Naive thymus-derived CD4-positive, alpha-beta T cell (primary cell): Measurements from ENCODE around the gene FDPS. TPM values are rescaled to one million over a fixed set of nuclear protein-coding genes. Genes with fewer than 3 reads are reported as not detected.
"Not testable (repeated sequence)": the region's sequence is repeated elsewhere in the genome, so short reads cannot be mapped to it uniquely, and the experiment has no call there.

Source experiments
- ATAC-seq: fragments of 150-1000 bp; cut with Tn5 transposase; 2 replicates; pipeline ENCODE4 v1.10.0; 2021; ENCODE audit warnings: mild to moderate bottlenecking, moderate library complexity
- CTCF ChIA-PET: fragments of 350-600 bp; sonication (Branson Sonifier 250); formaldehyde crosslinking; loops from one replicate; lab custom pipeline; 2021; ENCODE audit warnings: antibody characterized with exemption; lab: Charles Lee
- POLR2A ChIA-PET: fragments of 350-600 bp; sonication (Branson Sonifier 250); formaldehyde crosslinking; loops from one replicate; lab custom pipeline; 2021; ENCODE audit warnings: antibody characterized with exemption, inconsistent platforms; lab: Charles Lee
- DNase-seq, 9 donors: peaks; one replicate each; pipeline versions ENCODE4 v3.0.0 to v3.0.0-alpha.2; 2020 to 2022; ENCODE audit warnings: mixed read lengths in 1 of 9
- H3K27ac ChIP-seq: one replicate; pipeline ENCODE4 v1.7.0; 2013; ENCODE audit warnings: mild to moderate bottlenecking, low read depth, low read length, moderate library complexity
- H3K27me3 ChIP-seq, 2 donors: one replicate each; pipeline ENCODE4 v1.7.0; 2013; ENCODE audit warnings: low read length in 2 of 2, mild to moderate bottlenecking in 2 of 2, moderate library complexity in 2 of 2; ENCODE audit not compliant: control insufficient read depth in 2 of 2, insufficient read depth in 2 of 2
- H3K36me3 ChIP-seq, 3 experiments: 1 replicate in 2 of 3; 2 replicates in 1 of 3; pipeline ENCODE4 v1.7.0; 2013; ENCODE audit warnings: low read length in 3 of 3, mild to moderate bottlenecking in 3 of 3, moderate library complexity in 1 of 3; ENCODE audit not compliant: insufficient read depth in 3 of 3, control insufficient read depth in 2 of 3
- H3K4me1 ChIP-seq, 2 donors: one replicate each; pipeline ENCODE4 v1.7.0; 2013; ENCODE audit warnings: low read length in 2 of 2, mild to moderate bottlenecking in 2 of 2, moderate library complexity in 1 of 2; ENCODE audit not compliant: control insufficient read depth in 2 of 2, insufficient read depth in 2 of 2
- H3K4me3 ChIP-seq: 2 replicates; pipeline ENCODE4 v1.7.0; 2013; ENCODE audit warnings: mild to moderate bottlenecking, low read length
- H3K9me3 ChIP-seq, 3 experiments: 1 replicate in 2 of 3; 2 replicates in 1 of 3; pipeline ENCODE4 v1.7.0; 2013; ENCODE audit warnings: low read length in 3 of 3; ENCODE audit not compliant: control insufficient read depth in 2 of 3
- H3K27ac Mint-ChIP-seq, 9 donors: one replicate each; pipeline ENCODE4 v1.8.0; 2020 to 2022; ENCODE audit warnings: mixed read lengths in 9 of 9, mild to moderate bottlenecking in 8 of 9, moderate library complexity in 5 of 9, inconsistent platforms in 2 of 9
- H3K27me3 Mint-ChIP-seq, 5 donors: one replicate each; pipeline ENCODE4 v1.8.0; 2021 to 2022; ENCODE audit warnings: mixed read lengths in 5 of 5, mild to moderate bottlenecking in 1 of 5
- H3K36me3 Mint-ChIP-seq, 5 donors: one replicate each; pipeline ENCODE4 v1.8.0; 2020 to 2022; ENCODE audit warnings: mixed read lengths in 5 of 5, mild to moderate bottlenecking in 3 of 5, inconsistent platforms in 1 of 5
- H3K4me1 Mint-ChIP-seq, 7 donors: one replicate each; pipeline ENCODE4 v1.8.0; 2020 to 2022; ENCODE audit warnings: mixed read lengths in 7 of 7, mild to moderate bottlenecking in 3 of 7, inconsistent platforms in 1 of 7
- H3K4me3 Mint-ChIP-seq, 10 donors: one replicate each; pipeline ENCODE4 v1.8.0; 2020 to 2022; ENCODE audit warnings: mild to moderate bottlenecking in 10 of 10, mixed read lengths in 10 of 10, moderate library complexity in 6 of 10, inconsistent platforms in 2 of 10
- H3K9me3 Mint-ChIP-seq, 11 donors: one replicate each; pipeline ENCODE4 v1.8.0; 2020 to 2022; ENCODE audit warnings: mixed read lengths in 11 of 11, mild to moderate bottlenecking in 4 of 11, inconsistent platforms in 1 of 11, moderate library complexity in 1 of 11
- intact Hi-C, 2 donors: fragments of 100-400 bp; cut with micrococcal nuclease; formaldehyde crosslinking; loops; one replicate each; pipeline ENCODE4 v1.15.1; 2023
- polyA plus RNA-seq, 2 donors: library from polyadenylated mRNA; unstranded; fragments of 300-500 nt; fragmentation: Illumina TruSeq; gene quantifications; one replicate each; pipeline ENCODE4 v1.2.3, GENCODE V29; 2021
- total RNA-seq, 6 experiments: library from RNA in 5 of 6; stranded (reverse) in 5 of 6; gene quantifications; 1 replicate in 5 of 6; 2 replicates in 1 of 6; pipeline ENCODE4 v1.2.3 and lab custom pipeline; 2021 to 2026

FDPS gene
- total and polyA plus RNA-seq, 7 experiments from 2014 or later: 58.5 to 193 (median 83.8) TPM

GRCh38 chr1:155326020-155326526 is 17.4 kb downstream of the FDPS start:
- ChIA-PET POLR2A (interaction anchor here (0.6 kb wide), 1 partner anchor 291 kb away, joined by 4 read pairs; no protein-coding TSS in a partner anchor), CTCF (no interaction called here)
- H3K27ac Mint-ChIP-seq: peak overlapping the region; percentile 54 to 88 (median 77)
- peaks cover 0 to 7% (median 2%) of the 10 kb centered on the region in 5 donors for H3K36me3 Mint-ChIP-seq
- ATAC-seq (no peak), DNase-seq (peak in 1 of 9 donors; percentile 5)
- peak overlapping the region; percentile 53 to 91 (median 82) for H3K4me3 Mint-ChIP-seq
- peaks cover 14 to 24% (median 18%) of the 10 kb centered on the region in 7 donors for H3K4me1 Mint-ChIP-seq
- peaks cover 0 to 10% of the 10 kb centered on the region in 2 donors for H3K4me1 ChIP-seq
- no peaks in the 10 kb centered on the region for H3K9me3 Mint-ChIP-seq
- intact Hi-C loops: loop anchor here (10.0 kb wide), 2 partner anchors 351 to 589 kb away; partner anchors contain the start of genes CKS1B (in 1 of the 2), RIT1 (in 1 of the 2) and SHC1 (in 1 of the 2)
- no peaks in the 10 kb centered on the region for H3K9me3 ChIP-seq
- H3K27me3 ChIP-seq: no peaks in the 10 kb centered on the region
- H3K4me3 ChIP-seq: no peak overlapping the region
- no peaks in the 10 kb centered on the region for H3K27me3 Mint-ChIP-seq
- H3K27ac ChIP-seq: no peak overlapping the region
- H3K36me3 ChIP-seq: peaks cover 0 to 18% (median 7%) of the 10 kb centered on the region in 3 experiments

GRCh38 chr1:155326631-155327037 is 18.0 kb downstream of the FDPS start:
- CTCF ChIA-PET: interaction anchor here (1.4 kb wide), 1 partner anchor 9 kb away, joined by 4 read pairs; no protein-coding TSS in a partner anchor

GRCh38 chr1:155327981-155328380 is 19.3 kb downstream of the FDPS start:
- Histone ChIP-seq H3K36me3 (peaks cover 0 to 21% (median 7%) of the 10 kb centered on the region in 3 experiments), H3K9me3 (no peaks in the 10 kb centered on the region), H3K4me1 (no peaks in the 10 kb centered on the region), H3K4me3 (no peak overlapping the region), H3K27me3 (no peaks in the 10 kb centered on the region), H3K27ac (no peak overlapping the region)
- Mint-ChIP-seq H3K4me3 (no peak overlapping the region), H3K27ac (peak overlapping the region in 5 of 9 donors; percentile 31 to 87 (median 47)), H3K4me1 (peaks cover 6 to 12% (median 8%) of the 10 kb centered on the region in 7 donors), H3K36me3 (peaks cover 0 to 10% (median 3%) of the 10 kb centered on the region in 5 donors), H3K9me3 (no peaks in the 10 kb centered on the region), H3K27me3 (no peaks in the 10 kb centered on the region)
- CTCF ChIA-PET: interaction anchor here (1.4 kb wide), 1 partner anchor 10 kb away, joined by 4 read pairs; no protein-coding TSS in a partner anchor
- no peak for DNase-seq
- intact Hi-C loops: loop anchor here (10.0 kb wide), 2 partner anchors 353 to 587 kb away; partner anchors contain the start of genes CKS1B (in 1 of the 2), RIT1 (in 1 of the 2) and SHC1 (in 1 of the 2)
- POLR2A ChIA-PET: interaction anchor here (0.6 to 1.2 kb wide), 3 partner anchors 76 to 176 kb away, joined by 3 to 4 read pairs (median 3); no protein-coding TSS in a partner anchor
- no peak for ATAC-seq

More at GRCh38 chr1:155326631-155327037, 18.0 kb downstream of the FDPS start:
- no peak overlapping the region for H3K4me3 ChIP-seq
- Mint-ChIP-seq H3K4me1 (peaks cover 8 to 20% (median 13%) of the 10 kb centered on the region in 7 donors), H3K27me3 (no peaks in the 10 kb centered on the region), H3K4me3 (no peak overlapping the region), H3K27ac (peak overlapping the region in 6 of 9 donors; percentile 16 to 87 (median 37)), H3K36me3 (peaks cover 0 to 10% (median 3%) of the 10 kb centered on the region in 5 donors), H3K9me3 (no peaks in the 10 kb centered on the region)
- no peaks in the 10 kb centered on the region for H3K9me3 ChIP-seq
- intact Hi-C loops: loop anchor here (10.0 kb wide), 2 partner anchors 352 to 588 kb away; partner anchors contain the start of genes CKS1B (in 1 of the 2), RIT1 (in 1 of the 2) and SHC1 (in 1 of the 2)
- no peak for ATAC-seq
- H3K27me3 ChIP-seq: no peaks in the 10 kb centered on the region
- no peak for DNase-seq
- peaks cover 0 to 4% of the 10 kb centered on the region in 2 donors for H3K4me1 ChIP-seq
- peaks cover 0 to 21% (median 7%) of the 10 kb centered on the region in 3 experiments for H3K36me3 ChIP-seq
- POLR2A ChIA-PET: interaction anchor here (0.6 kb wide), 1 partner anchor 291 kb away, joined by 4 read pairs; no protein-coding TSS in a partner anchor
- no peak overlapping the region for H3K27ac ChIP-seq

GRCh38 chr1:155328856-155329255 is 20.2 kb downstream of the FDPS start:
- DNase-seq, H3K27me3 ChIP-seq, H3K27me3 Mint-ChIP-seq, H3K4me3 Mint-ChIP-seq, H3K9me3 ChIP-seq, H3K27ac ChIP-seq, H3K4me3 ChIP-seq, CTCF ChIA-PET, ATAC-seq, H3K4me1 ChIP-seq, H3K9me3 Mint-ChIP-seq: not testable (repeated sequence)
- Mint-ChIP-seq H3K36me3 (peaks cover 0 to 13% (median 3%) of the 10 kb centered on the region in 5 donors), H3K4me1 (peaks cover 6 to 12% (median 8%) of the 10 kb centered on the region in 7 donors), H3K27ac (peak overlapping the region in 1 of 9 donors; percentile 26)
- POLR2A ChIA-PET: interaction anchor here (0.7 kb wide), 1 partner anchor 67 kb away, joined by 3 read pairs; the partner anchor contains the start of gene SCAMP3
- intact Hi-C loops: loop anchor here (10.0 kb wide), 2 partner anchors 354 to 586 kb away; partner anchors contain the start of genes CKS1B (in 1 of the 2), RIT1 (in 1 of the 2) and SHC1 (in 1 of the 2)
- H3K36me3 ChIP-seq: peaks cover 0 to 22% (median 7%) of the 10 kb centered on the region in 3 experiments

- H3K27me3 ChIP-seq: no peaks in the 10 kb centered on the region
- POLR2A ChIA-PET: no interaction called here
- CTCF ChIA-PET: no interaction called here
- H3K4me3 Mint-ChIP-seq: no peak overlapping the region
- peaks cover 6 to 12% (median 8%) of the 10 kb centered on the region in 7 donors for H3K4me1 Mint-ChIP-seq
- H3K27ac ChIP-seq: no peak overlapping the region
- H3K4me3 ChIP-seq: no peak overlapping the region
- H3K9me3 ChIP-seq: no peaks in the 10 kb centered on the region
- H3K9me3 Mint-ChIP-seq: no peaks in the 10 kb centered on the region
- peaks cover 0 to 16% (median 3%) of the 10 kb centered on the region in 5 donors for H3K36me3 Mint-ChIP-seq
- no peak for ATAC-seq
- peaks cover 0 to 30% (median 7%) of the 10 kb centered on the region in 3 experiments for H3K36me3 ChIP-seq
- peak overlapping the region in 3 of 9 donors; percentile 16 to 62 (median 42) for H3K27ac Mint-ChIP-seq
- no peaks in the 10 kb centered on the region for H3K27me3 Mint-ChIP-seq
- DNase-seq: no peak
- intact Hi-C loops: loop anchor here (10.0 kb wide), 2 partner anchors 355 to 585 kb away; partner anchors contain the start of genes CKS1B (in 1 of the 2), RIT1 (in 1 of the 2) and SHC1 (in 1 of the 2)
- no peaks in the 10 kb centered on the region for H3K4me1 ChIP-seq
Measured at GRCh38 chr1:155329980-155330598, 21.4 kb downstream of the FDPS start.

GRCh38 chr1:155334962-155335361 is 26.3 kb downstream of the FDPS start:
- CTCF ChIA-PET: no interaction called here
- Histone ChIP-seq H3K4me1 (no peaks in the 10 kb centered on the region), H3K36me3 (peaks cover 24 to 66% (median 24%) of the 10 kb centered on the region in 3 experiments), H3K27ac (no peak overlapping the region), H3K27me3 (no peaks in the 10 kb centered on the region), H3K4me3 (no peak overlapping the region), H3K9me3 (no peaks in the 10 kb centered on the region)
- intact Hi-C loops: no loop called here
- POLR2A ChIA-PET: interaction anchor here (1.0 kb wide), 1 partner anchor 73 kb away, joined by 3 read pairs; the partner anchor contains the start of gene SCAMP3
- Mint-ChIP-seq H3K9me3 (no peaks in the 10 kb centered on the region), H3K4me3 (no peak overlapping the region), H3K4me1 (peaks cover 0 to 6% (median 0%) of the 10 kb centered on the region in 7 donors), H3K36me3 (peaks cover 8 to 46% (median 18%) of the 10 kb centered on the region in 5 donors), H3K27me3 (no peaks in the 10 kb centered on the region), H3K27ac (no peak overlapping the region)
- DNase-seq (no peak), ATAC-seq (no peak)
